GM19463 (cell line): Measurements from ENCODE around the gene GOSR2.
"Not testable (repeated sequence)": the region's sequence is repeated elsewhere in the genome, so short reads cannot be mapped to it uniquely, and the experiment has no call there.

ENCODE experiments used
- ATAC-seq: cut with Tn5 transposase; IDR thresholded peaks from one replicate; pipeline ENCODE4 v1.9.1; 2021; ENCODE audit warnings: mild to moderate bottlenecking, moderate library complexity; ENCODE audit not compliant: unreplicated experiment

The GOSR2 gene

DNA sequence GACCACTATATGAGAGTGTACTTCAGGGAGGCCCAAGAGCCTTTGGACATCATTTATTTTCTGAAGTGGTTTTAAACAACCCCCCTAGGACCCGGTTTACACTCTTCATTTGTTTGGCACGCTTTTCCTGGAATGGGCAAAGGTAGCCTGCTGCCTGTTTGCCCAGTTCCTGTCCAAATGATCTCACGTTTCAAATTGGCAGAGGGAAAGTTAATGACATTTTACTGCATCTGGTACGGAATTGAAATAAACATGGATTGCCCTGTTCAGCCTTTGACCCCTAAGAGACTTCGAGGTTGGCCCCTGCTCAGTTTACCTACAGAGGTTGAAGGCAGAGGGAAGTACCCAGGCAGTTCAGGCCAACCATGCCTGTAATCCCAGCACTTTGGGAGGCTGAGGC, 61.9 kb downstream of the GOSR2 start:
- no peak for ATAC-seq

DNA sequence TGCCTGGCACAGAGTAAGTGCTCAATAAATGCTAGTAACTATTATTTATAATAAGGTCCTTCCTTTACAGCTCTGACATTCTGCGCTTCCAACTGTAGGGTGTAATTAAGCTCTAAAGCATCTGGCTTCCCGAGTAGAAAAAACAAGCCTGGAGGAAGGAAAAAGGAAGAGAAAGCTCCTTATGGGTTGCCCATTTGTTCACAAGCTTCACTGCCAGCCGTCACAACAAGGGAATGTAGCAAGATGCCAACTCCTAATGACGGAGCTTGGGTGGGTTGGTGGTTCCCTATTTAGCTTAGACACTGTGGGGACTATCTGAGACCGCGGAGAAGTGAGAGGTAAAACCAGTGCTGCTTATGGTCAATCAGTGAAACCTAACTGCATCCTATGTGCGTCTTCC, 63.4 kb downstream of the GOSR2 start:
- no peak for ATAC-seq

DNA sequence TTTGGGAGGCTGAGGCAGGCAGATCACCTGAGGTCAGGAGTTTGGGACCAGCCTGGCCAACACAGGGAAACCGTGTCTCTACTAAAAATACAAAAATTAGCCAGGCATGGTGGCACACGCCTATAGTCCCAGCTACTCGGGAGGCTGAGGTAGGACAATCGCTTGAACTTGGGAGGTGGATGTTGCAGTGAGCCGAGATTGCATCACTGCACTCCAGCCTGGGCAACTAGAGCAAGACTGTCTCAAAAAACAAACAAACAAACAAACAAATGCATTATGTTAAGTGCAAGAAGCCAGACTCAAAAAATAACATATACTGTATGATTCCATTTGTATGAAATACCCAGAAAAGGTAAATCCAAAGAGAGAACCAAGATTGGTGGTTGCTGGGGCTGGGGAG, 65.0 kb downstream of the GOSR2 start:
- not testable (repeated sequence) for ATAC-seq

DNA sequence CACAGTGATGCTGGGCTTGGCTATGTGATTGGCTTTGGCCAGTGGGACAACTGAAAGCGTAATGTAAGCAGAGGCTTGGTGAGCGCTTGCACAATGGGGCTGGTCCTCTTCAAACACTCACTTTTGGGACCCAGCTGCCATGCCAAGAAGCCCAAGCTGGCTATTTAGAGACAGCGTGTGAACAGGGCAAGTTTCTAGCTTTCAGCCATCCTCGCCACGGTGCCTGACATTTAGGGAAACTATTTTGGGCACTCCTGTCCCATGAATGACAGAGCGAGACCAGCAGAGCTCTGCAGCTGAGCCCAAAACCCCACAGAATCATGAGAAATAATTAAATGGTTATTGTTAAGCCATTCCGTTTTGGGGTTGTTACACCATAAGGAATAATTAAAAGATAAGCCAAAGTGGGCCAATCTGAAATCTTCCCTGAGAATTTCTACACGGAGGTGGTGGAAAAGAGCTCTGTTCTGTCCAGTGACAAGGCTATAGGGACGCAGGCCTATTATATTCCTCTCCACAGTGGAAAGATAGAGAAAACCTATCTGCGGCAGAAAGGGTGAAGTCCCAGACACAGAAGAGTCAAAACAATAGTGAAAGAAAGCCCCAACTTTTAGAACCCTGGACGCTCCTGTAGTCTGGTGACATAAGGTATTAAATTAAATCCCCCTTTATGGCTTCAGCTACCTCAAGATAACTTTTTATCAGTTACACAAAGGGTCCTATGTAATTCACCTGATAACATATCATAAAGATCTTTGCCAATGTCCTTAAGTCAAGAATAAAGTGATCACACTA, 66.9 kb downstream of the GOSR2 start:
- no peak for ATAC-seq

DNA sequence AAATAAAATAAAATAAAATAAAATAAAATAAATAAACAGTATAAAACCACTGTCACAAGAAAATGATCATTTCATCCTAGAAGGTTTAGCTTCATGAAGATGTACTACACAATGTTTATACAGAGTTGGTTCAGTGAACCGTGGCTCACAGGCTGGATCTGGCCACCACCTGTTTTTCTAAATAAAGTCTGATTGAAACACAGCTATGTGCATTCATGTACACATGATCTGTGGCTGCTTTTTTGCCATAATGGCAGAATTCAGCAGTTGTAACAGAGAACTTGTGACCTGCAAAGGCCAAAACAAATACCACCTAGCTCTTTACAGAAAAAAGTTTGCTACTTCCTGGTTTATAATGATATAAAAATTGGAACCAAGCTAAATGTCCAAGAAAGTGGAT, 68.7 kb downstream of the GOSR2 start:
- no peak for ATAC-seq
